Right lobe of liver (tissue), 6 donors: Measurements from ENCODE around the gene INPP5A. TPM values are rescaled to one million over a fixed set of nuclear protein-coding genes. Genes with fewer than 3 reads are reported as not detected.

Experiments
- ATAC-seq, 4 donors: fragments of 200-7000 bp; cut with Tn5 transposase; one replicate each; pipeline ENCODE4 v1.9.1; 2020; ENCODE audit warnings: mild to moderate bottlenecking in 4 of 4, moderate library complexity in 4 of 4
- DNase-seq, 3 donors: peaks; one replicate each; pipeline ENCODE4 v3.0.0-alpha.2; 2020
- H3K27ac ChIP-seq, 3 donors: fragments of 200-600 bp; one replicate each; pipeline ENCODE4 v1.8.0; 2022
- H3K27me3 ChIP-seq, 2 donors: fragments of 200-600 bp; one replicate each; pipeline ENCODE4 v1.8.0; 2022
- H3K36me3 ChIP-seq, 4 donors: fragments of 200-600 bp; sonication (generic) in 1 of 4; one replicate each; pipeline versions ENCODE4 v1.5.1 to v1.8.0; 2017 to 2022; ENCODE audit warnings: control low read depth in 1 of 4
- H3K4me1 ChIP-seq, 4 donors: fragments of 200-600 bp; sonication (generic) in 1 of 4; one replicate each; pipeline versions ENCODE4 v1.5.1 to v1.8.0; 2017 to 2022; ENCODE audit warnings: control low read depth in 1 of 4
- H3K4me3 ChIP-seq, 3 donors: fragments of 200-600 bp; one replicate each; pipeline ENCODE4 v1.8.0; 2022
- H3K9me3 ChIP-seq, 4 donors: fragments of 200-600 bp; sonication (generic) in 1 of 4; one replicate each; pipeline versions ENCODE4 v1.5.1 to v1.8.0; 2017 to 2022; ENCODE audit warnings: control low read depth in 1 of 4
- POLR2A ChIP-seq: fragments of 450-650 bp; IDR thresholded peaks from one replicate; pipeline ENCODE4 v1.6.1; 2017; ENCODE audit warnings: antibody characterized with exemption, mild to moderate bottlenecking
- WGBS: methylation state at CpG from one replicate; pipeline ENCODE4 v1.1.6; 2018; ENCODE audit warnings: low coverage, low lambda C conversion rate; ENCODE audit not compliant: insufficient coverage; ENCODE audit errors: missing lambda C conversion rate; 5-methylcytosine and 5-hydroxymethylcytosine counted together
- intact Hi-C, 2 donors: fragments of 100-400 bp; cut with DNase I; formaldehyde crosslinking; loops; one replicate each; pipeline versions ENCODE4 v1.11.2 to v1.14.1; 2022
- total RNA-seq, 6 experiments: library from RNA; depleted of rRNA in 2 of 6; stranded (reverse); fragments of >200 nt in 2 of 6; fragmentation: NEBNext Ultra II Directional in 3 of 6; extraction: Animal tissue kit (Norgen Biotek cat#: 25700) in 3 of 6; gene quantifications; one replicate each; pipeline versions ENCODE4 v1.1.0 to v1.2.4, GENCODE V29; 2016 to 2023
- TF ChIP-seq, protein P1 (sequence below), 4 donors: fragments of 200-600 bp in 3 of 4; fragments of 450-650 bp in 1 of 4; IDR thresholded peaks; one replicate each; pipeline versions ENCODE4 v1.5.1 to v1.8.0; 2016 to 2022; ENCODE audit warnings: antibody characterized with exemption in 4 of 4, mild to moderate bottlenecking in 2 of 4
- donor health status: DM: no; HTN: yes; CAD: no.
- donor health status: DM: no; HTN: no; CAD: no.
- donor health status: DM: no; HTN: no; CAD: no.
- donor health status: DM: no; HTN: yes; CAD: no.
- donor health status: DM: no; HTN: yes; CAD: no.

INPP5A gene
- total RNA-seq, 6 experiments from 2014 or later, result 12.5 to 24.6 (median 16.9) TPM

DNA sequence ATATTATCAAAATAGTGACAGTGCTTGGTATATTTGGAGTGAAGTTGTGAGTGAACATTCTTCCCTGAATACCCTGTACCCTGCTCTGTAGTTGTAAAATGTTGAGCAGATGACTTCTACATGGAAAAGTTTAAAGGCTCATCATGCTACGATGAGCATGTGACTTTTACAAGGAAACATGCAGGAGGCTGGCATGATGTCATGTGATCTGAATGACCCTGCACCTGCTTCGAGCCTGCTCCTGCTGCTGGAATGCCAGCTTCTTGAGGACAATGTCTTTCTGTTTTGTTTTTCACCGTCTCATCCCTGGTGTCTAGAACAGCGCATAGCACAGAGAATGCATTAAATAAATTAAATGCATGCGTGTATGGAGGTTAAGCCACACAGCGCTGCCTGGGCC is 5.4 kb upstream of the INPP5A start:
- WGBS, result 94% methylated on average over 6 of the region's 6 CpGs
- no peak for TF ChIP-seq POLR2A
- TF ChIP-seq, protein P1, sequence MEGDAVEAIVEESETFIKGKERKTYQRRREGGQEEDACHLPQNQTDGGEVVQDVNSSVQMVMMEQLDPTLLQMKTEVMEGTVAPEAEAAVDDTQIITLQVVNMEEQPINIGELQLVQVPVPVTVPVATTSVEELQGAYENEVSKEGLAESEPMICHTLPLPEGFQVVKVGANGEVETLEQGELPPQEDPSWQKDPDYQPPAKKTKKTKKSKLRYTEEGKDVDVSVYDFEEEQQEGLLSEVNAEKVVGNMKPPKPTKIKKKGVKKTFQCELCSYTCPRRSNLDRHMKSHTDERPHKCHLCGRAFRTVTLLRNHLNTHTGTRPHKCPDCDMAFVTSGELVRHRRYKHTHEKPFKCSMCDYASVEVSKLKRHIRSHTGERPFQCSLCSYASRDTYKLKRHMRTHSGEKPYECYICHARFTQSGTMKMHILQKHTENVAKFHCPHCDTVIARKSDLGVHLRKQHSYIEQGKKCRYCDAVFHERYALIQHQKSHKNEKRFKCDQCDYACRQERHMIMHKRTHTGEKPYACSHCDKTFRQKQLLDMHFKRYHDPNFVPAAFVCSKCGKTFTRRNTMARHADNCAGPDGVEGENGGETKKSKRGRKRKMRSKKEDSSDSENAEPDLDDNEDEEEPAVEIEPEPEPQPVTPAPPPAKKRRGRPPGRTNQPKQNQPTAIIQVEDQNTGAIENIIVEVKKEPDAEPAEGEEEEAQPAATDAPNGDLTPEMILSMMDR (IDR thresholded peaks at IDR 0.05), result no peak
- Histone ChIP-seq H3K9me3 (no peaks in the 10 kb centered on the region), H3K27me3 (no peaks in the 10 kb centered on the region), H3K36me3 (no peaks in the 10 kb centered on the region), H3K4me3 (no peak overlapping the region), H3K27ac (no peak overlapping the region), H3K4me1 (peaks cover 0 to 7% (median 3%) of the 10 kb centered on the region in 4 donors)
- no peak for DNase-seq
- no peak for ATAC-seq
- intact Hi-C loops, result loop anchor here in 1 of 2 donors (10.0 kb wide), 1 partner anchor 67 kb away; no protein-coding TSS in a partner anchor

DNA sequence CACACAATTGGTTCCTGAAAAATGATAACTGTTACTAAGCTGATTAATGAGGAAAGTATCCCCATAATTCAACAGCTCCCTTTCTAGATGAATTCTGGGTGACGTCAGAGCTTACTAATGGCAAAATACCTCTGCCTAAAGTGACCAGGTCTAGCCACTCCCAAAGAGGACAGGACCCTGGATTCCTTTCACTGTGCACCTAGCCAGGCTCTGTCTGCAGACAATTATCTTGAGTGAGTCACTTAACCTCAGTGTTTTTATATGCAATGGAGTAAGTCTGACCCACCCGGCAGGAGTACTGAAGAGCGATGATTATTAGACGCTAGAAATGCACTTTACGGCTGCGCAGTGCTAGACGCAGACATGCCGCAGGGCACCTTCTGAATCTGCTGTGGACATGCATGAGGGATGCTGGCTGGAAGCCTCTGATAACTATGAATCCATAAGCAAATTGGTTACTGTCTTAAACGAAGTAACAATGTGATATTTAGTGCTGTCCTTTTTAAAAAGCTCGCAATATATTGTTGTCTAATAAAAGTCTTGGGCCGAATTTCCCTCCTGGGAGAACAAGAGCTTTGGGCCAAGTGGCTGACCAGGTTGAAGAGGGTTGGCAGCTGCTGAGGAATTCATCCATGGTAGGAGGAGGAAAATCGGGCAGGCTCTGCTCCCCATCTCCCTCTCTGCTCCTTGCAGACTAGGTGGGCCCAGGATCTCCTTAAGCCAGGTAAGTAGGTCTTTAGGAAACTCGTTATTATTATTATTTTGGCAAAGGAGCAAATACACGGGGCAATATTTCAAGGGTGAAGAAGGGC is 4.6 kb upstream of the INPP5A start:
- Histone ChIP-seq H3K9me3 (no peaks in the 10 kb centered on the region), H3K27me3 (no peaks in the 10 kb centered on the region), H3K36me3 (no peaks in the 10 kb centered on the region), H3K4me3 (no peak overlapping the region), H3K27ac (no peak overlapping the region), H3K4me1 (peaks cover 0 to 7% (median 3%) of the 10 kb centered on the region in 4 donors)
- DNase-seq, result no peak
- ATAC-seq, result no peak
- intact Hi-C loops, result loop anchor here in 1 of 2 donors (10.0 kb wide), 1 partner anchor 68 kb away; no protein-coding TSS in a partner anchor
- WGBS, result 85% methylated on average over 7 of the region's 14 CpGs
- TF ChIP-seq, protein P1 (IDR thresholded peaks at IDR 0.05), result no peak
- no peak for TF ChIP-seq POLR2A

DNA sequence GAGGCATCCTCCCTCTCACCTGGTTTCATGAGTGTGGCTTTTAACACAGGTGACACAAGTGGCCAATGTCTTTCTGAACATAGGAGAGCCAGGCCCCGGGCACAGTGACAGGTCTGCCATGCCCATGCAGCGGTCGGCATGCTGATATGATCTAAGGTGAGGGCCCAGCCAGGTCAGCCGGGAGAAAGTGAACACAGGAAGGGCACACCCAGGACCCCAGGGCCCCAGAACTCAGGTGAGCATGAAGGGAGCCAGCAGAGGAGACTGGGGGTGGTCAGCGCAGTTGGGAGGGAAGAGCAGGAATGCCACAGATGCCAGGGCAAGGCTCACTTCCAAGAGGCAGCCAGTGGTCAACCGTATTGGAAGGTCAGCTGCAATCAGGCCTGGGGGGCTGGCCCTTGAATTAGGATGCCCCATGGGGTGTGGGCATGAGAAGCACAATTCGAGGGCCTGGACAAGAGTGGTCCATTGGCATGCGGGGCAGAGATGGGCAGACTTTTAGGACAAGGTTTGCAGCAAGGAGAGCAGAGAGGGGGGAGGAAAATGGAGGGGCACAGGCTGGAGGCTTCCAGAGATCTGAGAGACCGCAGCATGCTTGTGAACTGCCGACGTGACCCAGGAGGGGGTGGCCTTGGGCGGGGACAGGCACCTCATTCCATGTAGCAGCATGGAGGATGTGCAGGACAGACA is 3.9 kb upstream of the INPP5A start:
- peak in 2 of 3 donors; percentile 12 to 40 for DNase-seq
- Histone ChIP-seq H3K4me3 (no peak overlapping the region), H3K27ac (no peak overlapping the region), H3K27me3 (no peaks in the 10 kb centered on the region), H3K36me3 (no peaks in the 10 kb centered on the region), H3K9me3 (no peaks in the 10 kb centered on the region), H3K4me1 (peaks cover 0 to 12% (median 6%) of the 10 kb centered on the region in 4 donors)
- 95% methylated on average over 3 of the region's 12 CpGs for WGBS
- intact Hi-C loops, result loop anchor here in 1 of 2 donors (10.0 kb wide), 1 partner anchor 69 kb away; no protein-coding TSS in a partner anchor
- TF ChIP-seq, protein P1 (IDR thresholded peaks at IDR 0.05), result no peak
- TF ChIP-seq POLR2A, result no peak
- no peak for ATAC-seq

DNA sequence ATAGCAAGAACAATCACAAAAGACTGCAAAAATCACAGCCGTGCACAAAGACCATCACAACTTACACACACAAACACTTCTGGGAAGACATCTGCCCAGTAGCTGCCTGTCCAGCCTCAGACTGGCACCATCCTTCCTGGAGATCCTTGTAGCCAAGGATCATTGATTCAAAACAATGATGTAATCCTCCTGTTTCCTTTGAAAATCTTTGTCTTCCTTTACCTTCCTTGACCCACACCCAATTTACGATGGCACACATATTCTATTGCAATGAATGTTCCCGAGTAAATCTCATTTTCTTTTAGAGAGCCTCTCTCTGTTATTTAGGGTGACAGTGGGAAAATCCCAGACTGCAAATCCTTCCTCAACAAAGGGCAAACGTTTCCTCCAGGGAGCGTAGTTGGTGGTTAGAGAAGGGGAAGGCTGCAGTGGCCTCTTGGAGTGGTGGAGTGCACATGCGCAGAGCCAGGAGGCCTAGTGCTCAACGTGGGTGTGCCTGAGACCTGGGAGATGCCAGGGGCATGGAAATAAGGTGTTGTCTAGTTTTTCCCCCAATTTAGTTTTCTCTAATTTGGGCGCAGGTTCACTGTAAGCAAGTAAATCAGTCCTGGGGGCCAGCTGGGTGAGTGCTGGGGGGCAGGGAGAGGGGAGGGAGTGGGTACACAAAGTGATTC is 3.1 kb upstream of the INPP5A start:
- no peaks in the 10 kb centered on the region for H3K27me3 ChIP-seq
- 70% methylated on average over 5 of the region's 8 CpGs for WGBS
- peaks cover 0 to 21% (median 10%) of the 10 kb centered on the region in 4 donors for H3K4me1 ChIP-seq
- DNase-seq, result peak in 2 of 3 donors; percentile 39 to 43
- intact Hi-C loops, result loop anchor here in 1 of 2 donors (10.0 kb wide), 1 partner anchor 70 kb away; no protein-coding TSS in a partner anchor
- ATAC-seq, result no peak
- H3K9me3 ChIP-seq, result no peaks in the 10 kb centered on the region
- no peaks in the 10 kb centered on the region for H3K36me3 ChIP-seq
- no peak overlapping the region for H3K4me3 ChIP-seq
- TF ChIP-seq POLR2A, result no peak
- TF ChIP-seq, protein P1 (IDR thresholded peaks at IDR 0.05), result no peak
- no peak overlapping the region for H3K27ac ChIP-seq
